Measurements from ENCODE around the gene GMDS. TPM values are rescaled to one million over a fixed set of nuclear protein-coding genes. Genes with fewer than 3 reads are reported as not detected.

The GMDS gene
- total RNA-seq, 2 experiments from 2014 or later = 29.2 to 34.3 TPM

DNA sequence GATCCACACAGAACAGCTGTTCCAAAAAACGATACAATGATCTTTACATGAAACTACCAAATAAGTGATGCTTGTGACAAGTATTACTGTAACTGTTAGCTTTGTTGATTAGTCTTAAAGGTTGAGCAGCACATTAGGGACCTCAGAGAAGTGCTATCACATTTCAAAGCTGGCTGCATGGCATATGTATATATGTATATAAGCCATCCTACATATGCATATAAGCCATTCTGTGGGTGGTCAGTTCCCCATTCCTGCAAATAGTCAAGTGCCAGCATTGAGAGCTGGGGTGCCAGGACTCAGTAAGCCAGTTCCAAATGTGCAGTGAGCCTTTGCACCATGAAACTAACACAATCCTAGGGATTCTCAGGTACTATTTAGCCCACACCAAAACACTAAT, 339.4 kb downstream of the GMDS start:
- Mint-ChIP-seq H3K9me3 (no peaks in the 10 kb centered on the region), H3K4me3 (no peak overlapping the region), H3K4me1 (no peaks in the 10 kb centered on the region), H3K27me3 (no peaks in the 10 kb centered on the region), H3K36me3 (peaks cover 2% of the 10 kb centered on the region), H3K27ac (no peak overlapping the region)
- POLR2A ChIA-PET = no interaction called here
- DNase-seq (no peak), ATAC-seq (ENCODE audit: low read depth) (no peak)

- Mint-ChIP-seq H3K27ac (no peak overlapping the region), H3K4me1 (no peaks in the 10 kb centered on the region), H3K27me3 (no peaks in the 10 kb centered on the region), H3K36me3 (peaks cover 2% of the 10 kb centered on the region), H3K4me3 (no peak overlapping the region), H3K9me3 (no peaks in the 10 kb centered on the region)
- POLR2A ChIA-PET = no interaction called here
- no peak for DNase-seq
- no peak for ATAC-seq (ENCODE audit: low read depth)
Measured at GRCh38 chr6:1904898-1905297, 340.5 kb downstream of the GMDS start.

- H3K27me3 Mint-ChIP-seq = no peaks in the 10 kb centered on the region
- H3K27ac Mint-ChIP-seq = no peak overlapping the region
- H3K4me3 Mint-ChIP-seq = no peak overlapping the region
- H3K9me3 Mint-ChIP-seq = no peaks in the 10 kb centered on the region
- DNase-seq (no peak), ATAC-seq (ENCODE audit: low read depth) (no peak)
- no peaks in the 10 kb centered on the region for H3K36me3 Mint-ChIP-seq
- POLR2A ChIA-PET = no interaction called here
- H3K4me1 Mint-ChIP-seq = no peaks in the 10 kb centered on the region
Measured at GRCh38 chr6:1904466-1904799, 341.0 kb downstream of the GMDS start.

- ATAC-seq (ENCODE audit: low read depth) (no peak), DNase-seq (no peak)
- H3K27me3 Mint-ChIP-seq = no peaks in the 10 kb centered on the region
- POLR2A ChIA-PET = no interaction called here
- no peak overlapping the region for H3K4me3 Mint-ChIP-seq
- no peaks in the 10 kb centered on the region for H3K9me3 Mint-ChIP-seq
- H3K27ac Mint-ChIP-seq = no peak overlapping the region
- H3K36me3 Mint-ChIP-seq = no peaks in the 10 kb centered on the region
- H3K4me1 Mint-ChIP-seq = no peaks in the 10 kb centered on the region
Measured at GRCh38 chr6:1903780-1904465, 341.5 kb downstream of the GMDS start.

DNA sequence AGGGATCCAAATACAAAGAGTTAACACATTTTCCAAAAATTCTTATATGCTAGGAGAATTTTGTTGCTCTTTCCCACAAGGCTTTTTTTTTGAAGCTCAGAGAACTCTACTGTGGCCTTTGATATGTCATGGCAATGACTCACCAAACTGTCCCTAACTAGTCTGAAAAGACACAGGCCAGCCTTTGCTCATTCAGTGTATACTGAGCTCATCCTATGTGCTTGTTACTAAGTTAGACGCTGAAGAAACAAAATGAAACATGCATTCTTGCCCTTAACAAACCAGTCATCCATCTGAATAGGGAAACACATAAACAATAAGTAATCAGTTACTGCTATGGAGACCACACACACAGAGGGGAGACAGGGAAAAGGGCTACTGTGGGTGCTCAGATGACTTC, 343.8 kb downstream of the GMDS start:
- Mint-ChIP-seq H3K9me3 (no peaks in the 10 kb centered on the region), H3K36me3 (no peaks in the 10 kb centered on the region), H3K27ac (no peak overlapping the region), H3K27me3 (no peaks in the 10 kb centered on the region), H3K4me1 (no peaks in the 10 kb centered on the region), H3K4me3 (no peak overlapping the region)
- POLR2A ChIA-PET = no interaction called here
- DNase-seq (no peak), ATAC-seq (ENCODE audit: low read depth) (no peak)

DNA sequence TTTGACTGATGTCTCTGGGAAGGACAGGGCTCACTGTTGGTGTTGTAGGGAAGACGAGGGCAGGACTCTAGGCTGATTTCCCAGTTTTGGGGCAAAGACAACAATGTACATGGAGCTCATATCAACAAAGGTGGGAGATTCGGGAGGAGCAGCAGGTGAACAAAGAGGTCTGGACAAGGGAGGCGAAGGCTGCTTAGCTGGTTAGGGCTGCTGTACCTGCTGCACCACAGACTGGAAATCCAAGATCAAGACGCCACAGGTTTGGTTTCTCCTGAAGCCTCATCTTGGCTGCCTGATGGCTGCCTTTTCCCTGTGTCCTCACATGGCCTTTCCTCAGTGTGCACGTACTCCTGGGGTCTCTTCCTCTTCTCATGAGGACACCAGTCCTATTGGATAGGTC, 348.5 kb downstream of the GMDS start:
- H3K27ac Mint-ChIP-seq = no peak overlapping the region
- POLR2A ChIA-PET = no interaction called here
- H3K9me3 Mint-ChIP-seq = no peaks in the 10 kb centered on the region

GRCh38 chr6:1895721-1896120, 349.7 kb downstream of the GMDS start:
- POLR2A ChIA-PET = no interaction called here
- DNase-seq = no peak
- peaks cover 2% of the 10 kb centered on the region for H3K9me3 Mint-ChIP-seq

More for the DNA sequence above, 348.5 kb downstream of the GMDS start:
- Mint-ChIP-seq H3K27me3 (no peaks in the 10 kb centered on the region), H3K36me3 (peaks cover 2% of the 10 kb centered on the region), H3K4me1 (no peaks in the 10 kb centered on the region), H3K4me3 (no peak overlapping the region)
- DNase-seq = no peak
- ATAC-seq (ENCODE audit: low read depth) = no peak

GRCh38 chr6:1894954-1895353, 350.5 kb downstream of the GMDS start:
- no peaks in the 10 kb centered on the region for H3K27me3 Mint-ChIP-seq
- H3K36me3 Mint-ChIP-seq = peaks cover 4% of the 10 kb centered on the region
- H3K27ac Mint-ChIP-seq = no peak overlapping the region
- POLR2A ChIA-PET = no interaction called here
- no peak for DNase-seq
- ATAC-seq (ENCODE audit: low read depth) = no peak
- no peak overlapping the region for H3K4me3 Mint-ChIP-seq
- peaks cover 2% of the 10 kb centered on the region for H3K4me1 Mint-ChIP-seq
- peaks cover 2% of the 10 kb centered on the region for H3K9me3 Mint-ChIP-seq

More at GRCh38 chr6:1895721-1896120, 349.7 kb downstream of the GMDS start:
- peaks cover 4% of the 10 kb centered on the region for H3K36me3 Mint-ChIP-seq
- no peaks in the 10 kb centered on the region for H3K27me3 Mint-ChIP-seq
- H3K27ac Mint-ChIP-seq = no peak overlapping the region
- H3K4me3 Mint-ChIP-seq = no peak overlapping the region
- H3K4me1 Mint-ChIP-seq = peaks cover 2% of the 10 kb centered on the region
- ATAC-seq (ENCODE audit: low read depth) = no peak

DNA sequence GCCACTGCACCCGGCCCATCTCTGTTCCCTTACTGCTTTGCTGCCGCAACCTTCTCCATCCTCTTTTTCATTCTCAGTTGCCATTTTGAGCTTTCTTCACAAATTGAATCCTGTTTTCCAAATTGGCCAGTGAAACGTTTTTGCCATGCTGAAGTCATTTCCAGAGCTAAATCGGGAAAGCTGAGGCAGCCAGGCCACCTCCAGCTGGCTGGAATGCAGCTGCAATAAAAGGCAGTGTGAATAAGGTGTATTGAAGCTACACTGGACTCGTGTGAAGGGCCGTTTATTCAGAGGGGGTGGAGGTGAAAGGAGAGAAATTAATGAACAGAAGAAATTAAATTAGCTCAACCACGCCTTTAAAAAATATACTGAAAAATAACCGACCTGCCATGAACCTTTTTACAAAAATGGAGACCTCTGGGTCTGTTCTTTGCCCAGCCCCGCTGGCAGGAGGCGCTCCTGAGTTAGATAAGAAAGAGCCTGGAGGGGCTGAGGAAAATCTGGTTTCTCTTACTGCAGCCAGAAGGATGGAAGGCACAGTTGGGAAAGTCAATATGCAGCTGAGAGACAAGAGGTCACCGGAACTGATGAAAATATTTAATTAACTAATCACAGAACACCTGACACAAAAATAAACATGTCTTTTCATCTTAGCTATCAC, 351.8 kb downstream of the GMDS start:
- POLR2A ChIA-PET = no interaction called here
- H3K27ac Mint-ChIP-seq = no peak overlapping the region
- peaks cover 2% of the 10 kb centered on the region for H3K9me3 Mint-ChIP-seq
- ATAC-seq (ENCODE audit: low read depth) = no peak
- no peak for DNase-seq
- H3K36me3 Mint-ChIP-seq = peaks cover 4% of the 10 kb centered on the region
- H3K4me3 Mint-ChIP-seq = no peak overlapping the region
- no peaks in the 10 kb centered on the region for H3K27me3 Mint-ChIP-seq
- H3K4me1 Mint-ChIP-seq = peaks cover 2% of the 10 kb centered on the region

GRCh38 chr6:1892716-1893115, 352.7 kb downstream of the GMDS start:
- Mint-ChIP-seq H3K9me3 (peaks cover 2% of the 10 kb centered on the region), H3K27ac (no peak overlapping the region), H3K27me3 (no peaks in the 10 kb centered on the region), H3K4me3 (no peak overlapping the region), H3K36me3 (peaks cover 4% of the 10 kb centered on the region), H3K4me1 (peaks cover 2% of the 10 kb centered on the region)
- ATAC-seq (ENCODE audit: low read depth) (no peak), DNase-seq (no peak)
- POLR2A ChIA-PET = no interaction called here

DNA sequence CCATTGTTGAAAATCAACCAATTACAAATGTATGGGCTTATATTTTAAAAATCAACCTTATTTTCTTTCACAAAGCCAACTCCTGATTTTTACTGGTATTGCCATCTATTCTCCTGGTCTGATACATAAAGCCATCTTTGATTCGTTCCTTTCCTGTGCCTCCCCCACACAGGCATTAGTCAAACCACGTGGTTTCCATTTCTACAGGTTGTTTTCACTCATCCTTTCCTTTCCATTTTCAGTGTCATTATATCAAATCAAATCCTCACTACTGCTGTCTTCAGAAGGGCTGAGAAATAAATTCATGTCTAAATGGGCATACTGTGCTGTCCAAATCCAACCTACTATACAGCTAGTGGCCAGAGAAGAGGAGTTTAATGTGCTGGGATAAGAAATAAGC, 354.4 kb downstream of the GMDS start:
- DNase-seq (no peak), ATAC-seq (ENCODE audit: low read depth) (no peak)
- H3K36me3 Mint-ChIP-seq = peaks cover 4% of the 10 kb centered on the region
- H3K9me3 Mint-ChIP-seq = peaks cover 2% of the 10 kb centered on the region
- no peaks in the 10 kb centered on the region for H3K27me3 Mint-ChIP-seq
- H3K4me3 Mint-ChIP-seq = no peak overlapping the region
- no peak overlapping the region for H3K27ac Mint-ChIP-seq
- POLR2A ChIA-PET = no interaction called here
- peaks cover 2% of the 10 kb centered on the region for H3K4me1 Mint-ChIP-seq

DNA sequence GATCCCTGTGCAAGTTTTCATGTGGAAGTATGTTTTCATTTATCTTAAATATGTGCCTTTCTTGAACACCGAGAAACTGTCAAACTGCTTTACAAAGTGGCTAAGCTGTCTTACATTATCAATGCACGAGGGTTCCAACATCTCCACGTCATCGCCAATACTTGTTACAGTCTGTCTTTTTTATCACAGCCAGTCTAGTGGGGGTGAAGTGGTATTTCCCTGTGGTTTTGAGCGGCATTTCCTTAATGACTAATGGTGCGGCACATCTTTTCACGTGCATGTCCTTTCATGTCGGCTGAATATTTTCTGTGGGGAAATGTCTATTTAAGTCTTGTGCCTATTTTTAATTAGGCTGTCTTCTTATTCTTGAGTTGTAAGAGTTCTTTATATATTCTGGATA, 355.3 kb downstream of the GMDS start:
- peaks cover 2% of the 10 kb centered on the region for H3K9me3 Mint-ChIP-seq
- H3K4me1 Mint-ChIP-seq = peaks cover 2% of the 10 kb centered on the region
- H3K4me3 Mint-ChIP-seq = no peak overlapping the region
- H3K36me3 Mint-ChIP-seq = peaks cover 4% of the 10 kb centered on the region
- POLR2A ChIA-PET = no interaction called here
- ATAC-seq (ENCODE audit: low read depth) (no peak), DNase-seq (no peak)
- no peaks in the 10 kb centered on the region for H3K27me3 Mint-ChIP-seq
- no peak overlapping the region for H3K27ac Mint-ChIP-seq

DNA sequence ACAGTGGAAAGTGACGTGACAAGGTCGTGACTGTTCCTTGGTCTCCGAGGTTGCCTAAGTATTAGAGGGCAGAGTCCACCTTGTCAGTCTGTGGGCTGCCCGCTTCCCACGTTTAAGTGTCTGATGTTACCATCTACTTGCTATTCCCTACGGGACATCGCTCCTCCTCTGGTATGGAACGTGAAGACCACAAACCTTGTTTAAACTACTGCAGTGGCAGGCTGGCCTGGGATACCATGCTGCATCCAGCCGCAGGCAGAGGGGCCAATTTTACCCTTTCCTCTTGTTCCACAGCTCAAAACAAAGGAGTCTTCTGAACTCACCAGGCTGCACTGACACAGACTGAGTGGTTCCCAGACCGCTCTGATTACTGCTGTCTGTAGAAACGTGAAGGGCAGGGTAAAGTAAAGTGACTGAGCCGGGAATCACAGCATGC, 359.8 kb downstream of the GMDS start:
- ATAC-seq (ENCODE audit: low read depth) (no peak), DNase-seq (no peak)
- POLR2A ChIA-PET = no interaction called here
- Mint-ChIP-seq H3K4me1 (no peaks in the 10 kb centered on the region), H3K27me3 (no peaks in the 10 kb centered on the region), H3K27ac (no peak overlapping the region), H3K36me3 (no peaks in the 10 kb centered on the region), H3K4me3 (no peak overlapping the region), H3K9me3 (no peaks in the 10 kb centered on the region)

DNA sequence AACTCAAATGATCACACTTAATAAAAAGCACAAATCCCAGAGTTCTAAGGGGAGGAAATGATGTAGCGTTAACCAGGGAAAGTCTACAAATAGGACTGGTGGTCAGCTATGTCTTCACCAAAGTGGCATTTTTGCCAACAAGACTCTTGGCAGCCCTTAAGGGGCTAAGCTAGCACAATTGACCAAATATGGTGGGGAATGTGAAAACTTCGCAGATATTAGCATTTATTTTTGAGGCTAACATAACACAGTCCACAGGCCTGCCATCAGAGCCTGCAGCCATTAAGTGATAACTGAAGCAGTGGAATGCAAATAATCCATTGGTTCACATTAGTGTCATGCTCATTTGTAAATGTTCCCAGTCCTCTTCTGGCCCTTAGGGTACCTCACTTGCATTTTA, 361.1 kb downstream of the GMDS start:
- POLR2A ChIA-PET = no interaction called here
- DNase-seq = no peak

More for the DNA sequence above, 361.1 kb downstream of the GMDS start:
- no peak for ATAC-seq (ENCODE audit: low read depth)
- H3K27ac Mint-ChIP-seq = no peak overlapping the region
- no peaks in the 10 kb centered on the region for H3K9me3 Mint-ChIP-seq
- H3K4me3 Mint-ChIP-seq = no peak overlapping the region
- no peaks in the 10 kb centered on the region for H3K27me3 Mint-ChIP-seq
- H3K4me1 Mint-ChIP-seq = no peaks in the 10 kb centered on the region
- H3K36me3 Mint-ChIP-seq = no peaks in the 10 kb centered on the region

Measured in activated naive CD8-positive, alpha-beta T cell treated with anti-CD3 and anti-CD28 coated beads, Interleukin-2, amount 10 ng/mL, durations not matched to agents 7 days and 5 days (primary cell).